IMR-90 (cell line): ENCODE data around the gene FGD5. TPM values are rescaled to one million over a fixed set of nuclear protein-coding genes. Genes with fewer than 3 reads are reported as not detected.

Source experiments
- ATAC-seq: fragments of 200-7000 bp; cut with Tn5 transposase; 2 replicates; pipeline ENCODE4 v1.9.1; 2020; ENCODE audit warnings: low read depth, mild to moderate bottlenecking, moderate library complexity
- BruUV-seq: library from RNA; stranded (reverse); fragments of 400-500 nt; replicated peaks from 2 replicates; lab custom pipeline; 2021; lab: Mats Ljungman, UMichigan
- CTCF ChIA-PET: fragments of 300-600 bp; formaldehyde crosslinking; extraction: SDS; loops from one replicate; lab custom pipeline; 2021; ENCODE audit warnings: antibody characterized with exemption; lab: Yijun Ruan, JAX
- POLR2A ChIA-PET: fragments of 300-600 bp; sonication (Branson Sonifier 250); formaldehyde crosslinking; loops from one replicate; lab custom pipeline; 2022; ENCODE audit warnings: antibody characterized with exemption; ENCODE audit not compliant: unreplicated experiment; lab: Charles Lee
- DNase-seq: peaks from one replicate; pipeline ENCODE4 v3.0.0; 2013
- H2AFZ ChIP-seq: replicated peaks from 2 replicates; pipeline ENCODE3; 2013; ENCODE audit warnings: low read length, mild to moderate bottlenecking; ENCODE audit not compliant: poor library complexity
- H2AK5ac ChIP-seq: 2 replicates; pipeline ENCODE4 v1.6.1; 2013; ENCODE audit warnings: low read depth, low read length, inconsistent platforms
- H2AK9ac ChIP-seq: replicated peaks from 2 replicates; pipeline ENCODE3; 2013; ENCODE audit warnings: mild to moderate bottlenecking, low read depth, low read length, moderate library complexity; ENCODE audit not compliant: poor library complexity
- H2BK120ac ChIP-seq: 2 replicates; pipeline ENCODE4 v1.6.1; 2013; ENCODE audit warnings: low read depth, low read length, inconsistent platforms
- H2BK15ac ChIP-seq: 3 replicates; pipeline ENCODE4 v1.6.1; 2013; ENCODE audit warnings: low read depth, low read length, inconsistent platforms
- H2BK20ac ChIP-seq: 2 replicates; pipeline ENCODE4 v1.6.1; 2013; ENCODE audit warnings: low read depth, mild to moderate bottlenecking, inconsistent platforms, low read length, moderate library complexity
- H2BK5ac ChIP-seq: 2 replicates; pipeline ENCODE4 v1.6.1; 2013; ENCODE audit warnings: mild to moderate bottlenecking, low read depth, low read length, inconsistent platforms; ENCODE audit not compliant: poor library complexity, severe bottlenecking
- H3K14ac ChIP-seq: replicated peaks from 2 replicates; pipeline ENCODE4 v1.6.1; 2013; ENCODE audit warnings: low read depth, low read length, inconsistent platforms
- H3K18ac ChIP-seq: 2 replicates; pipeline ENCODE4 v1.6.1; 2013; ENCODE audit warnings: low read depth, low read length, control low read depth
- H3K23ac ChIP-seq: 2 replicates; pipeline ENCODE4 v1.6.1; 2013; ENCODE audit warnings: low read depth, low read length, inconsistent platforms
- H3K27ac ChIP-seq: 2 replicates; pipeline ENCODE4 v1.5.1; 2013; ENCODE audit warnings: mild to moderate bottlenecking, control low read depth, low read length; ENCODE audit not compliant: insufficient read depth
- H3K27me3 ChIP-seq: 2 replicates; pipeline ENCODE4 v1.6.1; 2013; ENCODE audit warnings: low read length; ENCODE audit not compliant: control insufficient read depth, insufficient read depth
- H3K36me3 ChIP-seq: 2 replicates; pipeline ENCODE4 v1.6.1; 2013; ENCODE audit warnings: low read length, mixed read lengths; ENCODE audit not compliant: control insufficient read depth, insufficient read depth
- H3K4ac ChIP-seq: 2 replicates; pipeline ENCODE4 v1.6.1; 2013; ENCODE audit warnings: low read depth, low read length, inconsistent platforms
- H3K4me1 ChIP-seq: 2 replicates; pipeline ENCODE4 v1.6.1; 2013; ENCODE audit warnings: low read length, mixed read lengths; ENCODE audit not compliant: control insufficient read depth, insufficient read depth
- H3K4me2 ChIP-seq: 2 replicates; pipeline ENCODE4 v1.6.1; 2013; ENCODE audit warnings: low read depth, mild to moderate bottlenecking, control low read depth, low read length, moderate library complexity
- H3K4me3 ChIP-seq: 2 replicates; pipeline ENCODE4 v1.5.1; 2013; ENCODE audit warnings: low read depth, mild to moderate bottlenecking, control low read depth, low read length, moderate library complexity; ENCODE audit not compliant: insufficient read depth
- H3K56ac ChIP-seq: 2 replicates; pipeline ENCODE4 v1.6.1; 2013; ENCODE audit warnings: low read length, inconsistent platforms; ENCODE audit not compliant: insufficient read depth; ENCODE audit errors: extremely low read depth
- H3K79me1 ChIP-seq, 2 experiments: 2 replicates each; pipeline ENCODE4 v1.6.1; 2013; ENCODE audit warnings: low read length in 2 of 2, inconsistent platforms in 1 of 2, low read depth in 1 of 2
- H3K9ac ChIP-seq: 2 replicates; pipeline ENCODE4 v1.6.1; 2013; ENCODE audit warnings: low read depth, low read length, control low read depth
- H3K9me1 ChIP-seq: 2 replicates; pipeline ENCODE4 v1.6.1; 2013; ENCODE audit warnings: low read length, inconsistent platforms; ENCODE audit not compliant: insufficient read depth
- H3K9me3 ChIP-seq: 2 replicates; pipeline ENCODE4 v1.6.1; 2013; ENCODE audit warnings: low read length; ENCODE audit not compliant: control insufficient read depth, insufficient read depth
- H4K20me1 ChIP-seq: 2 replicates; pipeline ENCODE4 v1.6.1; 2013; ENCODE audit warnings: low read length, inconsistent platforms; ENCODE audit not compliant: insufficient read depth
- H4K5ac ChIP-seq: 2 replicates; pipeline ENCODE4 v1.6.1; 2013; ENCODE audit warnings: mild to moderate bottlenecking, low read depth, low read length, control low read depth
- H4K8ac ChIP-seq, 2 experiments: 2 replicates each; pipeline ENCODE4 v1.6.1; 2013; ENCODE audit warnings: low read depth in 2 of 2, low read length in 2 of 2, control low read depth in 1 of 2, inconsistent platforms in 1 of 2
- H4K91ac ChIP-seq: 2 replicates; pipeline ENCODE4 v1.6.1; 2013; ENCODE audit warnings: low read depth, low read length, inconsistent platforms; ENCODE audit not compliant: insufficient read depth
- CEBPB ChIP-seq: IDR thresholded peaks from 2 replicates; pipeline ENCODE4 v1.6.1; 2012; ENCODE audit warnings: low read depth, low read length, improper control_type of control experiment
- CHD1 ChIP-seq: IDR thresholded peaks from 2 replicates; pipeline ENCODE4 v1.6.1; 2012; ENCODE audit warnings: low read depth, low read length, improper control_type of control experiment
- MAFK ChIP-seq: IDR thresholded peaks from 2 replicates; pipeline ENCODE4 v1.6.1; 2012; ENCODE audit warnings: low read depth, low read length, improper control_type of control experiment
- MXI1 ChIP-seq: IDR thresholded peaks from 2 replicates; pipeline ENCODE4 v1.6.1; 2012; ENCODE audit warnings: low read depth, mild to moderate bottlenecking, low read length, moderate library complexity, borderline replicate concordance
- RAD21 ChIP-seq: IDR thresholded peaks from 2 replicates; pipeline ENCODE4 v1.6.1; 2012; ENCODE audit warnings: low read length, improper control_type of control experiment
- RFX5 ChIP-seq: IDR thresholded peaks from 2 replicates; pipeline ENCODE4 v1.8.0; 2012; ENCODE audit warnings: low read depth, mild to moderate bottlenecking, low read length, moderate library complexity
- SMC3 ChIP-seq: fragments of 150-350 bp; IDR thresholded peaks from 2 replicates; pipeline ENCODE4 v1.6.1; 2016; ENCODE audit warnings: low read depth, mild to moderate bottlenecking, antibody characterized with exemption, low read length, moderate library complexity
- WGBS, 2 experiments: methylation state at CpG; one replicate each; pipeline versions ENCODE4 v1.1.5 to v1.1.7; 2013; ENCODE audit warnings: missing lambda C conversion rate in 2 of 2; ENCODE audit not compliant: insufficient read length in 1 of 2; ENCODE audit errors: extremely low coverage in 2 of 2; 5-methylcytosine and 5-hydroxymethylcytosine counted together
- dilution Hi-C: fragments of 300-500 bp; cut with HindIII; formaldehyde crosslinking; loops from one replicate; pipeline ENCODE4 v1.14.3; 2018; ENCODE audit warnings: low sequenced_read_pairs; ENCODE audit not compliant: unreplicated experiment
- in situ Hi-C: fragments of 300-500 bp; cut with MboI; formaldehyde crosslinking; loops from 3 replicates; pipeline ENCODE4 v1.14.3; 2019; ENCODE audit warnings: low sequenced_read_pairs, inconsistent platforms, mixed read lengths
- intact Hi-C: fragments of 100-400 bp; cut with micrococcal nuclease; formaldehyde crosslinking; loops from 2 replicates; pipeline ENCODE4 v1.10.0; 2022
- polyA plus RNA-seq, 3 experiments: library from polyadenylated mRNA; depleted of rRNA; stranded (reverse); fragments of >200 nt; gene quantifications; 2 replicates each; pipeline ENCODE4 v1.2.3, GENCODE V29; 2012; ENCODE audit warnings: low replicate concordance in 1 of 3
- total RNA-seq: library from RNA; depleted of rRNA; stranded (reverse); fragments of >200 nt; gene quantifications from 2 replicates; pipeline ENCODE4 v1.2.3, GENCODE V29; 2012

Gene FGD5
- total and polyA plus RNA-seq, 2 of the 4 experiments (the other 2 are of a cell fraction): not detected

DNA sequence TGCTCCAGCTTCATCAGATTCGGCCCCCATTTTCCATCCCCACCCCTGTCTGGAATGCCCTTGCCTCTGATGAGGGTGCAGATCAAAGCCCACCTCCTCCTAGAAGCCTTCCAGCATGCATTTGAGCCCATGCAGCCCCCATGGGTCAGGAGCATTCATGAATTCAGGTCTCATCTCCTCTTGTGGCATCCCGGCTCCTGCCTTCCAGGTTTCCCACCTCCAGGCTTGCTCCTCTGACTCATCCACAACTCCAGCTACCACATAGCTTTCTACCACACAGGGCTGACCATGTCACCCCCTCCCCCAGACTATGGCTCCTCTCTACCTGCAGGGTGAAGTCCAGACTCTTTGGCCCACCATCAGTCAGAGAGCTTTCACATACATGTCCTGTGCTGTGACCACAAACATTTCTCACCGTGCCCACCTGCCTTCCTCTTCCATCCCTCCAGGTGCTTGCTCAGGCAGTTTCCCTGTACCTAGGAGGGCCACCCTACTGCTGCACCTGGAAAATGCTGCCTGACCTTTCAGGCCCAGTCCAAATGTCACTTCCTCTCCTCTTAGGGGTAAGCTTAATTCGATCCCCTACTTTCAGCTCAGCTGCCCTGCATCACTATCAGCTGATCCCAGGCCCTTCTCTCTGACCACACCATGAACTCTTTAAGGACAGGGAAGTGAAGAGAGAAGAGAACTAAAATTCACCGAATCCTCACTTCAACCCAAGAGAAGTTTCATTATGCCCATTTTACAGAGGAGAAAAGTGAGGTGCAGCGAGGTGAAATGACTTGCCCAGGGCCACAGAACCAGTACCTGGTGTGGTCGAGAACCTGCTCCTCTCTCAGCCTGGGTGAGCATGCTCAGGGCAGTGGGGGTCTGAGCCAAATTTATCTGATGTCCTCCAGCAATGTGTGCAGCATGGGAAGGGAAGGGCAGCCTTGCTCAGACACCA is 13.7 kb upstream of the FGD5 start:
- ChIA-PET CTCF (no interaction called here), POLR2A (no interaction called here)
- H3K4me2 ChIP-seq: no peak overlapping the region
- peaks cover 36% of the 10 kb centered on the region for H3K27me3 ChIP-seq
- H3K56ac ChIP-seq: no peak overlapping the region
- in situ Hi-C loops (no loop called here), dilution Hi-C loops (no loop called here), intact Hi-C loops (no loop called here)
- no peak overlapping the region for H3K4me3 ChIP-seq
- H4K91ac ChIP-seq: no peak overlapping the region
- H2BK15ac ChIP-seq: no peak overlapping the region
- no peak for TF ChIP-seq CHD1
- no peak for TF ChIP-seq RFX5
- no peak for TF ChIP-seq SMC3
- TF ChIP-seq CEBPB: no peak
- TF ChIP-seq MXI1: no peak
- TF ChIP-seq MAFK: no peak
- TF ChIP-seq RAD21: no peak
- H3K79me1 ChIP-seq: no peaks in the 10 kb centered on the region
- H2AFZ ChIP-seq: no peak overlapping the region
- no peak overlapping the region for H4K8ac ChIP-seq
- H3K9me1 ChIP-seq: no peaks in the 10 kb centered on the region
- no peak overlapping the region for H2BK5ac ChIP-seq
- 43% methylated on average over 2 of the region's 7 CpGs; no CpG with 5 or more reads in 1 of the 2 experiments for WGBS, 2 experiments
- no peak overlapping the region for H2BK120ac ChIP-seq
- DNase-seq (no peak), ATAC-seq (no peak)
- no peak overlapping the region for H3K9ac ChIP-seq
- H3K9me3 ChIP-seq: no peaks in the 10 kb centered on the region
- no peak overlapping the region for H3K14ac ChIP-seq
- H4K20me1 ChIP-seq: no peaks in the 10 kb centered on the region
- H3K4me1 ChIP-seq: no peaks in the 10 kb centered on the region
- no peak overlapping the region for H3K4ac ChIP-seq
- no peaks in the 10 kb centered on the region for H3K36me3 ChIP-seq
- H3K18ac ChIP-seq: no peak overlapping the region
- no peak overlapping the region for H2AK9ac ChIP-seq
- no peak overlapping the region for H3K27ac ChIP-seq
- no peak overlapping the region for H2AK5ac ChIP-seq
- no peak overlapping the region for H2BK20ac ChIP-seq
- H3K23ac ChIP-seq: no peak overlapping the region
- no peak overlapping the region for H4K5ac ChIP-seq
- BruUV-seq: no TSS peak
